Right atrium auricular region (tissue), 2 donors: ENCODE measurements around the gene BAIAP2L2. TPM values are rescaled to one million over a fixed set of nuclear protein-coding genes. Genes with fewer than 3 reads are reported as not detected.

Source experiments
- DNase-seq: peaks from one replicate; pipeline ENCODE4 v3.0.0-alpha.2; 2019; ENCODE audit warnings: low spot score
- H3K27ac ChIP-seq, 2 donors: fragments of 200-600 bp; sonication (generic); 1 replicate in 1 of 2; 2 replicates in 1 of 2; pipeline ENCODE4 v1.5.1; 2016 to 2019
- H3K27me3 ChIP-seq, 2 donors: fragments of 200-600 bp; sonication (generic); one replicate each; pipeline versions ENCODE4 v1.5.1 to v1.6.0; 2017 to 2019
- H3K36me3 ChIP-seq: fragments of 200-600 bp; sonication (generic); one replicate; pipeline ENCODE4 v1.5.1; 2016
- H3K4me1 ChIP-seq, 2 donors: fragments of 200-600 bp; sonication (generic); one replicate each; pipeline versions ENCODE4 v1.5.1 to v1.6.0; 2017 to 2019
- H3K4me3 ChIP-seq, 2 donors: fragments of 200-600 bp; sonication (generic); 1 replicate in 1 of 2; 2 replicates in 1 of 2; pipeline ENCODE4 v1.5.1; 2017 to 2019; ENCODE audit warnings: mild to moderate bottlenecking in 1 of 2, moderate library complexity in 1 of 2
- H3K9me3 ChIP-seq, 2 donors: fragments of 200-600 bp; sonication (generic); one replicate each; pipeline ENCODE4 v1.5.1; 2019
- total RNA-seq, 2 donors: library from RNA; depleted of rRNA; stranded (reverse); fragments of >200 nt; gene quantifications; one replicate each; pipeline ENCODE4 v1.1.0, GENCODE V29; 2016
- TF ChIP-seq, protein P1 (sequence below), 2 donors: fragments of 200-600 bp; sonication (generic); IDR thresholded peaks; one replicate each; pipeline ENCODE4 v1.5.1; 2019; ENCODE audit warnings: antibody characterized with exemption in 2 of 2

The BAIAP2L2 gene
- total RNA-seq, 2 donors from 2014 or later: 0.63 TPM; not detected in 1

DNA sequence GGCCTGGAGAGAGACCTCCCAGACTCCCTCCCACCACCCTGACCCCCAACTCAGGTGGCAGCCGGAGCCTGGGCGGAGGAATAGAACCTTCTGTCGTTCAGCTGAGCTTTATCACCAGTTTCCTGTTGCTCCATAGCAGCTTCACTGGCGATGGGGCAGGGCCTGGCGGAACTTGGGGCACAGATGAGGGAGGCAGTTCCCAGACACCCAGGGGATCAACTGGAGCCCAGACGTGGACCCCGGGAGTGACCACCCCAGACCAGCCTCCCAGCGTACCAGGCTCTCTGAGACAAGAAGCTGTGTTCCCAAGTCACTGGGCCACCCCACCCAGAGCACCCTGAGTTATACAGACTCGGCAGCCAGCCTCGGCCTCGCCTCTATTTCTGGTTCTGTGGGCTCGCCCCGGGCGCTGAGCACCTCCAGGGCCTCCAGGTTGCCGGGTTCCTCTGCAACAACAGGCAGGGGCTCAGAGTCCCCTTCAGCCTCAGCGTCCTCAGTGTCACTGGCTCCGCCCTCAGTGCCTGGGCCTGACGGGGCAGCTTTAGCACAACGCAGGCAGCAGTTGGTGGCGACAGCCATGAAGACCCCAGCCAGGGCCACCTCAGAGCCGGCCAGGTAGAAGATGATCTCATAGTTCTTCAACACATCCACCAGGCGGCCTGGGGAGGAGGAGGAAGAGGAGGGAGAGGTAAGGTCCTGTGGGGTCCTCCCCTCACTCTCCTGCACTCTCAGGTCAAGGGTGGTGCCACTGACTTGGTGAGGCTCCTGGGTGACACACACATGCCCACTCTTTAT, 32.2 kb downstream of the BAIAP2L2 start:
- Histone ChIP-seq H3K4me3 (no peak overlapping the region), H3K27me3 (no peaks in the 10 kb centered on the region), H3K27ac (no peak overlapping the region), H3K36me3 (peaks cover 19% of the 10 kb centered on the region), H3K9me3 (no peaks in the 10 kb centered on the region), H3K4me1 (peaks cover 0 to 21% of the 10 kb centered on the region in 2 donors)
- TF ChIP-seq, protein P1, sequence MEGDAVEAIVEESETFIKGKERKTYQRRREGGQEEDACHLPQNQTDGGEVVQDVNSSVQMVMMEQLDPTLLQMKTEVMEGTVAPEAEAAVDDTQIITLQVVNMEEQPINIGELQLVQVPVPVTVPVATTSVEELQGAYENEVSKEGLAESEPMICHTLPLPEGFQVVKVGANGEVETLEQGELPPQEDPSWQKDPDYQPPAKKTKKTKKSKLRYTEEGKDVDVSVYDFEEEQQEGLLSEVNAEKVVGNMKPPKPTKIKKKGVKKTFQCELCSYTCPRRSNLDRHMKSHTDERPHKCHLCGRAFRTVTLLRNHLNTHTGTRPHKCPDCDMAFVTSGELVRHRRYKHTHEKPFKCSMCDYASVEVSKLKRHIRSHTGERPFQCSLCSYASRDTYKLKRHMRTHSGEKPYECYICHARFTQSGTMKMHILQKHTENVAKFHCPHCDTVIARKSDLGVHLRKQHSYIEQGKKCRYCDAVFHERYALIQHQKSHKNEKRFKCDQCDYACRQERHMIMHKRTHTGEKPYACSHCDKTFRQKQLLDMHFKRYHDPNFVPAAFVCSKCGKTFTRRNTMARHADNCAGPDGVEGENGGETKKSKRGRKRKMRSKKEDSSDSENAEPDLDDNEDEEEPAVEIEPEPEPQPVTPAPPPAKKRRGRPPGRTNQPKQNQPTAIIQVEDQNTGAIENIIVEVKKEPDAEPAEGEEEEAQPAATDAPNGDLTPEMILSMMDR (IDR thresholded peaks at IDR 0.05): no peak
- DNase-seq: no peak

DNA sequence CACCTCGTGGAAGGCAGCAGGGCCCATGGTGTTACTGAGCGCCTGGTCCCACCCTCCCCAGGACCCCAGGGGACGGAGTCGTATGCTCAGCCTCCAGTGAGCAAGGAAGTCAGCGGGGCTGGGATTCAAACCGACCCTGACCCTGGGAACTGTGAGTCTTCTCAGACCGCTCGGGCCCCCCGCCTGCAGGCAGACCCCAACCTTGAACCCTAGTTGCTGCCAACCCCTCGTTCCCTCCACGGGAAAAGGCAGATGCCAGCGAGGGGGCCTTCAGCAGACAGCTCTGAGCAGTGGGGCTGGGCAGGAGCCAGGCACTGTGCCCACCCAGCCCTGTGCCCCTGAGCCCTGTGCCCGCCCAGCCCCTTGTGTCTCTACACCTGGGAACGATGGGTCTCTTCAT, 32.9 kb downstream of the BAIAP2L2 start:
- H3K27me3 ChIP-seq: no peaks in the 10 kb centered on the region
- TF ChIP-seq, protein P1 (IDR thresholded peaks at IDR 0.05): no peak
- DNase-seq: no peak
- no peak overlapping the region for H3K4me3 ChIP-seq
- no peak overlapping the region for H3K27ac ChIP-seq
- H3K36me3 ChIP-seq: peaks cover 26% of the 10 kb centered on the region
- peaks cover 0 to 21% of the 10 kb centered on the region in 2 donors for H3K4me1 ChIP-seq
- no peaks in the 10 kb centered on the region for H3K9me3 ChIP-seq

DNA sequence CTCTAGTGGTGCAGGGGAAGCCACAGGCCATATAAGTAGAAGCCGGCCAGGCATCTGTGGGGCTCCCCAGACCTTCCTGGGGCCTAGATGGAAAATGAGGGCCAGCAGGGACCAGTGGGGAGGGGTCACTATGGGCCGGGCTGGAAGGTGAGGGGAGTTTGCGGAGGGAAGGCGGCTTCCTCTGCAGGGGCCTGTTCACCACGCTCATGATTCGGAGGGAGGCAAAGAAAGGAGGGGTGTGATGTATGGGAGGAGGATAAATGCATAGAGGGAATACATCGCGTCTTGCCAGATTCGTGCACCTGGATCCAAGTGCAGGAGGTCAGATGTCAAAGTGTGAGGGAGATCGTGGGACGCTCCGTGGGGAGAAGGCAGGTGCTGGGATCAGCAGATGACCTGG, 33.4 kb downstream of the BAIAP2L2 start:
- H3K36me3 ChIP-seq: peaks cover 28% of the 10 kb centered on the region
- no peaks in the 10 kb centered on the region for H3K27me3 ChIP-seq
- H3K4me1 ChIP-seq: peaks cover 0 to 16% of the 10 kb centered on the region in 2 donors
- H3K9me3 ChIP-seq: no peaks in the 10 kb centered on the region
- H3K27ac ChIP-seq: no peak overlapping the region
- no peak overlapping the region for H3K4me3 ChIP-seq
- TF ChIP-seq, protein P1 (IDR thresholded peaks at IDR 0.05): no peak
- no peak for DNase-seq

DNA sequence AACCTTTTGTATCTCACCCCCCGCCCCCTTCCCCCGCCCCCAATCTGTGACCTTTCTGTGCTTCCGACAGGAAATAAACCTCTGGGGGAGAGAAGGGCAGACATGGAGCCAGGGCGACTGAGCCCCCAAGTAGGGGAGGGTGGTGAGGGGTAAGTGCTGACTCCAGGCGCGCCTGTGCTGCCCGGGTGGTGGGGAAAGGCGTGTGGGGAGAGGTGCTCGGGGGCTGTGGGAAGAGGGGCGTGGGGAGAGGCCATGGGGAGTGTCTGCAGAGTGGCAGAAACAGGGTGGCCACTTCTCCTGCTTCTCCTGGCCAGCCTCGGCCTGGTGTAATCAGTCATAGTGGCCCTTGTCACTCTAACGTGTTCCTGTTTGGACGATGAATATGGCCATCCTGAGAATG, 34.5 kb downstream of the BAIAP2L2 start:
- TF ChIP-seq, protein P1 (IDR thresholded peaks at IDR 0.05): no peak
- DNase-seq: no peak
- Histone ChIP-seq H3K9me3 (no peaks in the 10 kb centered on the region), H3K4me1 (peaks cover 0 to 7% of the 10 kb centered on the region in 2 donors), H3K4me3 (no peak overlapping the region), H3K27me3 (no peaks in the 10 kb centered on the region), H3K36me3 (peaks cover 28% of the 10 kb centered on the region), H3K27ac (no peak overlapping the region)

GRCh38 chr22:38075105-38075825, 35.2 kb downstream of the BAIAP2L2 start:
- peaks cover 0 to 8% of the 10 kb centered on the region in 2 donors for H3K4me1 ChIP-seq
- peaks cover 28% of the 10 kb centered on the region for H3K36me3 ChIP-seq
- H3K9me3 ChIP-seq: no peaks in the 10 kb centered on the region
- TF ChIP-seq, protein P1 (IDR thresholded peaks at IDR 0.05): no peak
- no peak for DNase-seq
- H3K4me3 ChIP-seq: no peak overlapping the region
- H3K27me3 ChIP-seq: no peaks in the 10 kb centered on the region
- H3K27ac ChIP-seq: no peak overlapping the region
